Cardiac muscle cell (in vitro differentiated cells and primary cell): ENCODE results near the gene PCSK2. TPM values are rescaled to one million over a fixed set of nuclear protein-coding genes. Genes with fewer than 3 reads are reported as not detected.

Experiments
- DNase-seq, 2 donors: peaks; one replicate each; pipeline versions ENCODE4 v3.0.0 to v3.0.0-alpha.2; 2010 to 2017; ENCODE audit warnings: low read depth in 1 of 2, low spot score in 1 of 2
- H3K27ac ChIP-seq: fragments of 200-600 bp; sonication (generic); 2 replicates; pipeline ENCODE4 v1.5.1; 2016
- H3K27me3 ChIP-seq: fragments of 200-600 bp; sonication (generic); 2 replicates; pipeline ENCODE4 v1.6.0; 2016; ENCODE audit warnings: control low read depth
- H3K36me3 ChIP-seq: fragments of 200-600 bp; sonication (generic); 2 replicates; pipeline ENCODE4 v1.5.1; 2016; ENCODE audit warnings: control low read depth
- H3K4me1 ChIP-seq: fragments of 200-600 bp; sonication (generic); 2 replicates; pipeline ENCODE4 v1.8.1; 2017; ENCODE audit warnings: low read depth, mild to moderate bottlenecking, mixed run types
- H3K4me3 ChIP-seq: fragments of 200-600 bp; sonication (generic); 2 replicates; pipeline ENCODE4 v1.5.1; 2016; ENCODE audit warnings: mild to moderate bottlenecking
- H3K9me3 ChIP-seq: fragments of 200-600 bp; sonication (generic); 2 replicates; pipeline ENCODE4 v1.5.1; 2017; ENCODE audit warnings: low read depth, mild to moderate bottlenecking, control low read depth
- CTCF ChIP-seq: IDR thresholded peaks from 2 replicates; pipeline ENCODE4 v1.5.1; 2012; ENCODE audit warnings: low read depth, mild to moderate bottlenecking, low read length
- polyA plus RNA-seq: library from polyadenylated mRNA; unstranded; fragments of >200 nt; fragmentation: Nextera tagmentation; extraction: Ambion mirVana; gene quantifications from 2 replicates; pipeline ENCODE4 v1.2.1, GENCODE V29; 2016
- total RNA-seq: library from RNA; depleted of rRNA; stranded (reverse); fragments of >200 nt; gene quantifications from 2 replicates; pipeline ENCODE4 v1.2.3, GENCODE V29; 2016

PCSK2 gene
- total and polyA plus RNA-seq, 2 experiments from 2014 or later: 0.12 to 0.66 TPM

GRCh38 chr20:17479063-17479657 is 252.3 kb downstream of the PCSK2 start:
- H3K4me1 ChIP-seq: no peaks in the 10 kb centered on the region
- no peak for TF ChIP-seq CTCF
- H3K9me3 ChIP-seq: no peaks in the 10 kb centered on the region
- DNase-seq: no peak
- H3K27ac ChIP-seq: no peak overlapping the region
- H3K27me3 ChIP-seq: no peaks in the 10 kb centered on the region
- no peaks in the 10 kb centered on the region for H3K36me3 ChIP-seq
- no peak overlapping the region for H3K4me3 ChIP-seq

GRCh38 chr20:17480696-17481095 is 253.9 kb downstream of the PCSK2 start:
- no peak for TF ChIP-seq CTCF

GRCh38 chr20:17481661-17482060 is 254.8 kb downstream of the PCSK2 start:
- no peak for TF ChIP-seq CTCF
- no peak for DNase-seq
- Histone ChIP-seq H3K4me1 (no peaks in the 10 kb centered on the region), H3K36me3 (no peaks in the 10 kb centered on the region), H3K27ac (no peak overlapping the region), H3K9me3 (no peaks in the 10 kb centered on the region), H3K4me3 (no peak overlapping the region), H3K27me3 (no peaks in the 10 kb centered on the region)

More at GRCh38 chr20:17480696-17481095, 253.9 kb downstream of the PCSK2 start:
- Histone ChIP-seq H3K9me3 (no peaks in the 10 kb centered on the region), H3K27me3 (no peaks in the 10 kb centered on the region), H3K36me3 (no peaks in the 10 kb centered on the region), H3K4me1 (no peaks in the 10 kb centered on the region), H3K27ac (no peak overlapping the region), H3K4me3 (no peak overlapping the region)
- no peak for DNase-seq

GRCh38 chr20:17482536-17482935 is 255.7 kb downstream of the PCSK2 start:
- H3K4me1 ChIP-seq: no peaks in the 10 kb centered on the region
- TF ChIP-seq CTCF: no peak
- no peaks in the 10 kb centered on the region for H3K27me3 ChIP-seq

GRCh38 chr20:17485017-17485416 is 258.2 kb downstream of the PCSK2 start:
- H3K27ac ChIP-seq: no peak overlapping the region
- TF ChIP-seq CTCF: no peak
- no peaks in the 10 kb centered on the region for H3K9me3 ChIP-seq

More at GRCh38 chr20:17482536-17482935, 255.7 kb downstream of the PCSK2 start:
- DNase-seq: no peak
- Histone ChIP-seq H3K36me3 (no peaks in the 10 kb centered on the region), H3K4me3 (no peak overlapping the region), H3K9me3 (no peaks in the 10 kb centered on the region), H3K27ac (no peak overlapping the region)

More at GRCh38 chr20:17485017-17485416, 258.2 kb downstream of the PCSK2 start:
- DNase-seq: no peak
- Histone ChIP-seq H3K4me3 (no peak overlapping the region), H3K4me1 (no peaks in the 10 kb centered on the region), H3K36me3 (no peaks in the 10 kb centered on the region), H3K27me3 (no peaks in the 10 kb centered on the region)
